Activated T-cell treated with anti-CD3 and anti-CD28 coated beads, Interleukin-2, amount 50 U/mL, for 72 hours (primary cell): ENCODE measurements around the gene CD19. TPM values are rescaled to one million over a fixed set of nuclear protein-coding genes. Genes with fewer than 3 reads are reported as not detected.
"Not testable (repeated sequence)": the region's sequence is repeated elsewhere in the genome, so short reads cannot be mapped to it uniquely, and the experiment has no call there.

Source experiments
- ATAC-seq, 2 donors: fragments of 150-1000 bp; cut with Tn5 transposase; replicated peaks in 1 of 2; 2 replicates each; pipeline ENCODE4 v1.10.0; 2021; ENCODE audit warnings: moderate library complexity in 2 of 2, mild to moderate bottlenecking in 1 of 2
- DNase-seq, 2 donors: peaks; one replicate each; pipeline ENCODE4 v3.0.0; 2021 to 2022; ENCODE audit warnings: mixed read lengths in 1 of 2
- H3K27ac Mint-ChIP-seq: one replicate; pipeline ENCODE4 v1.8.0; 2022; ENCODE audit warnings: mild to moderate bottlenecking, moderate library complexity, mixed read lengths
- H3K27me3 Mint-ChIP-seq: one replicate; pipeline ENCODE4 v1.8.0; 2022; ENCODE audit warnings: low read depth, mixed read lengths
- H3K36me3 Mint-ChIP-seq, 2 donors: one replicate each; pipeline ENCODE4 v1.8.0; 2022; ENCODE audit warnings: mixed read lengths in 2 of 2, mild to moderate bottlenecking in 1 of 2; ENCODE audit not compliant: insufficient read depth in 2 of 2
- H3K4me1 Mint-ChIP-seq: one replicate; pipeline ENCODE4 v1.8.0; 2022; ENCODE audit warnings: low read depth, mixed read lengths
- H3K4me3 Mint-ChIP-seq, 2 donors: one replicate each; pipeline ENCODE4 v1.8.0; 2022; ENCODE audit warnings: mild to moderate bottlenecking in 2 of 2, mixed read lengths in 2 of 2, moderate library complexity in 2 of 2
- H3K9me3 Mint-ChIP-seq, 2 donors: one replicate each; pipeline ENCODE4 v1.8.0; 2022; ENCODE audit warnings: mixed read lengths in 2 of 2
- total RNA-seq, 2 donors: library from RNA; stranded (reverse); gene quantifications; one replicate each; pipeline ENCODE4 v1.2.3, GENCODE V29; 2022

Gene CD19
- total RNA-seq, 2 donors from 2014 or later = 1.3 to 1.4 TPM

GRCh38 chr16:28964072-28964471, 32.3 kb downstream of the CD19 start:
- H3K36me3 Mint-ChIP-seq = peaks cover 5 to 23% of the 10 kb centered on the region in 2 donors
- H3K4me3 Mint-ChIP-seq = no peak overlapping the region
- ATAC-seq (no peak), DNase-seq (no peak)
- no peaks in the 10 kb centered on the region for H3K27me3 Mint-ChIP-seq
- H3K4me1 Mint-ChIP-seq = no peaks in the 10 kb centered on the region
- no peak overlapping the region for H3K27ac Mint-ChIP-seq
- no peaks in the 10 kb centered on the region for H3K9me3 Mint-ChIP-seq

DNA sequence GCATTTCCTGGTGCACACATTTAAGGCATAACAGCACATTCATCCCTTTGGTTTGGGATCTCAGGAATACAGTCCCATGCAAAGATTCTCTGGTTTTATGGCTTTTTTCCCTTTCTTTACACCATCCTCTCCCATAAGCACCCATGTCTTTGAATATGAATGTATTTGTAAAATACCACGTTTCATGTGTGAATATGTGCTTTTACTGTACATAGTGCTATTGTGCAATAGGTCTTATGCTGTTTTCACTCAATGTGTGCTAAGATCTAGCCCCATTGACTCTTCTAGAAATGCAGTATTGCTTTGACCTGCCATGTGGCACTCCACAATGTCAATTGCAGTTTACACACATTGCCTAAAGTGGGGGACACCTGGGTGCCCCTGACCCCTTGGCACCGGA, 32.7 kb downstream of the CD19 start:
- no peaks in the 10 kb centered on the region for H3K4me1 Mint-ChIP-seq
- peaks cover 5 to 23% of the 10 kb centered on the region in 2 donors for H3K36me3 Mint-ChIP-seq
- no peak overlapping the region for H3K4me3 Mint-ChIP-seq
- no peaks in the 10 kb centered on the region for H3K27me3 Mint-ChIP-seq
- no peak overlapping the region for H3K27ac Mint-ChIP-seq
- H3K9me3 Mint-ChIP-seq = no peaks in the 10 kb centered on the region
- no peak for DNase-seq
- no peak for ATAC-seq

- H3K27ac Mint-ChIP-seq = no peak overlapping the region
Observed at GRCh38 chr16:28967156-28967555, 35.4 kb downstream of the CD19 start.

DNA sequence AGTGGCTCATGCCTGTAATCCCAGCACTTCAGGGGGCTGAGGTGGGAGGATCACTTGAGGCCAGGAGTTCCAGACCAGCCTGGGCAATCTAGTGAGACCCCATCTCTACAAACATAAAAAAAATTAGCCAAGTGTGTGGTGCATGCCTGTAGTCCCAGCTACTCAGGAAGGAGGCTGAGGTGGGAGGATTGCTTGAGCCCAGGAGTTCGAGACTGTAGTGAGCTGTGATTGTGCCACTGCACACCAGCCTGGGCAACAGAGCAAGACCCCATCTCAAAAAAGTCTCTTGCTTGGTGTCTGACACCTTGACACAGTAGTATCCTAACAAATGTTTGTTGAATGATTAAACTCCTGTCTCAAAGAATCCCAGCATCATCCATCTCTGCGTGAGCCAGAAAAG, 37.9 kb downstream of the CD19 start:
- not testable (repeated sequence) for ATAC-seq, DNase-seq, H3K4me1 Mint-ChIP-seq, H3K36me3 Mint-ChIP-seq, H3K9me3 Mint-ChIP-seq, H3K27ac Mint-ChIP-seq, H3K4me3 Mint-ChIP-seq, H3K27me3 Mint-ChIP-seq

More at GRCh38 chr16:28967156-28967555, 35.4 kb downstream of the CD19 start:
- no peak for ATAC-seq
- Mint-ChIP-seq H3K9me3 (no peaks in the 10 kb centered on the region), H3K27me3 (no peaks in the 10 kb centered on the region), H3K4me3 (no peak overlapping the region), H3K36me3 (peaks cover 3 to 13% of the 10 kb centered on the region in 2 donors), H3K4me1 (no peaks in the 10 kb centered on the region)
- DNase-seq = no peak

DNA sequence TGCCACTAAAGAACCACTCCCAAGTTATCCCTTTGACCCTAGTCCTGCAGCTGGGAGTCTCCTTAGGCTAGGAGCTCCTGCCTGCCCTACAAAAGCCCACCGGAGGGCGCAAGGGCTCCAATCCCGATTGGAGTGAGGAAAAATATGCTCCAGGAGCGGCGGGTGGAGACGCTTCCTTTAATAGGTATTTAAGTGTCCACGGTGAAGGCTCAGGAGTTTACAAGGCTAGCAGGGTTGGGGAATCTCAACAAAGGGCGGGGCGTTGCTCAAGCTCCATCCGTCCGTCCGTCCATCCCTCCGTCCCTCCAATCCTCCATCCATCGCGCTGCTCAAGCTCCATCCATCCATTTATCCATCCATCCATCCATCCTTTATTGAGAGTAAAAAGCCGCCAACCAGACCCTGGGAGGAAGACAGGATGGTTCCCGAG, 42.3 kb downstream of the CD19 start:
- Mint-ChIP-seq H3K9me3 (no peaks in the 10 kb centered on the region), H3K4me1 (peaks cover 38% of the 10 kb centered on the region), H3K36me3 (peaks cover 0 to 5% of the 10 kb centered on the region in 2 donors), H3K27ac (peak overlapping the region; percentile 99), H3K27me3 (no peaks in the 10 kb centered on the region), H3K4me3 (peak overlapping the region; percentile 86 to 100)
- DNase-seq (peak in 1 of 2 donors; percentile 52), ATAC-seq (peak; percentile 14 to 21)

- Mint-ChIP-seq H3K9me3 (no peaks in the 10 kb centered on the region), H3K27me3 (no peaks in the 10 kb centered on the region), H3K27ac (peak within 1 kb of the TSS; percentile 99), H3K4me3 (peak within 1 kb of the TSS; percentile 86 to 100), H3K36me3 (peaks cover 0 to 5% of the 10 kb centered on the region in 2 donors), H3K4me1 (peaks cover 38% of the 10 kb centered on the region)
- ATAC-seq (peak; percentile 97 to 98), DNase-seq (peak; percentile 93 to 96)
Observed at GRCh38 chr16:28974437-28975157, 42.8 kb downstream of the CD19 start, which contains the start of gene SPNS1. TSS of gene SPNS1 (plus strand) at chr16:28974778. CDS start at chr16:28975152, 374 bp downstream.

DNA sequence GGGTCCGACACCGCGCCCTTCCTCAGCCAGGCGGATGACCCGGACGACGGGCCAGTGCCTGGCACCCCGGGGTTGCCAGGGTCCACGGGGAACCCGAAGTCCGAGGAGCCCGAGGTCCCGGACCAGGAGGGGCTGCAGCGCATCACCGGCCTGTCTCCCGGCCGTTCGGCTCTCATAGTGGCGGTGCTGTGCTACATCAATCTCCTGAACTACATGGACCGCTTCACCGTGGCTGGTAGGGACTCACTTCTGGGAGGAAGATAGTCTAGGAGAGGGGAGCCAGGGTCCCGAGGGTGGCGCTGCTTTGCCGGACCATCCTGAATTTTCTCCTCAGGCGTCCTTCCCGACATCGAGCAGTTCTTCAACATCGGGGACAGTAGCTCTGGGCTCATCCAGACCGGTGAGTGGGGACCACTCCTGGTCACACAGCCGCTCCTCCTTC, 43.4 kb downstream of the CD19 start:
- Mint-ChIP-seq H3K4me1 (peaks cover 38% of the 10 kb centered on the region), H3K36me3 (peaks cover 0 to 6% of the 10 kb centered on the region in 2 donors), H3K4me3 (peak overlapping the region; percentile 86 to 100), H3K9me3 (no peaks in the 10 kb centered on the region), H3K27ac (peak overlapping the region; percentile 85), H3K27me3 (no peaks in the 10 kb centered on the region)
- ATAC-seq (peak in 1 of 2 donors; percentile 5), DNase-seq (no peak)

- no peak for DNase-seq
- H3K27ac Mint-ChIP-seq = no peak overlapping the region
- peaks cover 38% of the 10 kb centered on the region for H3K4me1 Mint-ChIP-seq
- no peak overlapping the region for H3K4me3 Mint-ChIP-seq
- no peaks in the 10 kb centered on the region for H3K27me3 Mint-ChIP-seq
- no peak for ATAC-seq
- peaks cover 8 to 16% of the 10 kb centered on the region in 2 donors for H3K36me3 Mint-ChIP-seq
- H3K9me3 Mint-ChIP-seq = peaks cover 0 to 5% of the 10 kb centered on the region in 2 donors
Observed at GRCh38 chr16:28977703-28978662, 46.2 kb downstream of the CD19 start.

- not testable (repeated sequence) for H3K27ac Mint-ChIP-seq
Observed at GRCh38 chr16:28980330-28980729, 48.6 kb downstream of the CD19 start.

DNA sequence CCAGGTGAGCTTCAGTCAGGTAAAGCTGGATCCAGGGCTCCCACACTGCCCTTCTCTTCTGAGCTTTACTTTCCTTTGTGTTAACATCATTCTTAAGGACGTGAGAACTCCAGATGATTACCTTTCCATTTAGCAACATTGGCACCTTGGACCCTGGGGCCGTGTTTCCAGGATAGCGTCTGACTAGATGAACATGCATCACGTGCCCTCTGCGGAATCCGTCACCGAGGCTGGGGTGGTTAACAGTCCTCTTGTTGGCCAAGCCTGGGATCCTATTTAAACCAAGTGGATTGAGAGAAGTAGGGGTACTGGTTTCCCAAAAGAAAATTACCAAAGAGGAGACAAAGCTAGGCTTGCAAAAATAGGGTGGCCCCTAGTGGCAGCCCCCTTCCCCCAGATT, 49.2 kb downstream of the CD19 start:
- no peak overlapping the region for H3K27ac Mint-ChIP-seq
- no peak overlapping the region for H3K4me3 Mint-ChIP-seq
- H3K4me1 Mint-ChIP-seq = peaks cover 40% of the 10 kb centered on the region
- DNase-seq = no peak
- no peaks in the 10 kb centered on the region for H3K27me3 Mint-ChIP-seq
- peaks cover 19 to 33% of the 10 kb centered on the region in 2 donors for H3K36me3 Mint-ChIP-seq
- no peak for ATAC-seq
- H3K9me3 Mint-ChIP-seq = peaks cover 0 to 5% of the 10 kb centered on the region in 2 donors

More at GRCh38 chr16:28980330-28980729, 48.6 kb downstream of the CD19 start:
- not testable (repeated sequence) for DNase-seq, H3K9me3 Mint-ChIP-seq, ATAC-seq, H3K27me3 Mint-ChIP-seq, H3K4me3 Mint-ChIP-seq
- Mint-ChIP-seq H3K36me3 (peaks cover 15 to 29% of the 10 kb centered on the region in 2 donors), H3K4me1 (peaks cover 46% of the 10 kb centered on the region)

GRCh38 chr16:28981517-28981916, 49.7 kb downstream of the CD19 start:
- Mint-ChIP-seq H3K4me1 (peaks cover 34% of the 10 kb centered on the region), H3K36me3 (peaks cover 19 to 39% of the 10 kb centered on the region in 2 donors), H3K9me3 (peaks cover 0 to 5% of the 10 kb centered on the region in 2 donors), H3K4me3 (no peak overlapping the region), H3K27me3 (no peaks in the 10 kb centered on the region), H3K27ac (no peak overlapping the region)
- ATAC-seq = no peak
- DNase-seq = peak in 1 of 2 donors; percentile 40

GRCh38 chr16:28982418-28982817, 50.6 kb downstream of the CD19 start:
- Mint-ChIP-seq H3K4me1 (peaks cover 31% of the 10 kb centered on the region), H3K27me3 (no peaks in the 10 kb centered on the region), H3K36me3 (peaks cover 23 to 42% of the 10 kb centered on the region in 2 donors), H3K4me3 (no peak overlapping the region), H3K27ac (no peak overlapping the region), H3K9me3 (peaks cover 4 to 9% of the 10 kb centered on the region in 2 donors)
- ATAC-seq (no peak), DNase-seq (no peak)

- no peak for ATAC-seq
- H3K4me3 Mint-ChIP-seq = no peak overlapping the region
- no peak for DNase-seq
- peaks cover 33% of the 10 kb centered on the region for H3K4me1 Mint-ChIP-seq
- H3K27ac Mint-ChIP-seq = no peak overlapping the region
- H3K9me3 Mint-ChIP-seq = peaks cover 6 to 11% of the 10 kb centered on the region in 2 donors
- H3K36me3 Mint-ChIP-seq = peaks cover 27 to 48% of the 10 kb centered on the region in 2 donors
- no peaks in the 10 kb centered on the region for H3K27me3 Mint-ChIP-seq
Observed at GRCh38 chr16:28982949-28983348, 51.2 kb downstream of the CD19 start.
